Gastroesophageal sphincter (tissue), 4 donors: ENCODE data around the gene WFDC1. TPM values are rescaled to one million over a fixed set of nuclear protein-coding genes. Genes with fewer than 3 reads are reported as not detected.

ENCODE experiments used
- ATAC-seq: fragments of 150-250 bp; one replicate; pipeline ENCODE4 v1.9.1; 2016; ENCODE audit warnings: mild to moderate bottlenecking, moderate library complexity
- H3K27ac ChIP-seq, 4 donors: fragments of 200-600 bp; sonication (generic) in 3 of 4; 1 replicate in 3 of 4; 2 replicates in 1 of 4; pipeline ENCODE4 v1.5.1; 2016 to 2019
- H3K27me3 ChIP-seq: fragments of 200-600 bp; sonication (generic); one replicate; pipeline ENCODE4 v1.5.1; 2019
- H3K36me3 ChIP-seq, 2 donors: fragments of 200-600 bp; sonication (generic); one replicate each; pipeline ENCODE4 v1.5.1; 2019; ENCODE audit warnings: control low read depth in 1 of 2
- H3K4me1 ChIP-seq, 3 donors: fragments of 200-600 bp; sonication (generic); 1 replicate in 2 of 3; 2 replicates in 1 of 3; pipeline ENCODE4 v1.5.1; 2016 to 2019; ENCODE audit warnings: control low read depth in 2 of 3
- H3K4me3 ChIP-seq, 2 donors: fragments of 200-600 bp; sonication (generic); one replicate each; pipeline ENCODE4 v1.5.1; 2019; ENCODE audit warnings: mild to moderate bottlenecking in 1 of 2, moderate library complexity in 1 of 2
- H3K9me3 ChIP-seq, 3 donors: fragments of 200-600 bp; sonication (generic); one replicate each; pipeline ENCODE4 v1.5.1; 2017 to 2019; ENCODE audit warnings: control low read depth in 2 of 3
- EP300 ChIP-seq: sonication (generic); formaldehyde crosslinking; IDR thresholded peaks from one replicate; pipeline ENCODE4 v1.6.1; 2017; ENCODE audit warnings: antibody characterized with exemption, mild to moderate bottlenecking
- POLR2A ChIP-seq, 2 donors: fragments of 450-650 bp; IDR thresholded peaks; one replicate each; pipeline ENCODE4 v1.6.1; 2017; ENCODE audit warnings: antibody characterized with exemption in 2 of 2, mild to moderate bottlenecking in 2 of 2, moderate library complexity in 1 of 2
- POLR2AphosphoS5 ChIP-seq: sonication (generic); formaldehyde crosslinking; IDR thresholded peaks from one replicate; pipeline ENCODE4 v1.6.1; 2017; ENCODE audit warnings: antibody characterized with exemption
- WGBS, 2 donors: methylation state at CpG; one replicate each; pipeline ENCODE4 v1.1.5; 2018; ENCODE audit warnings: low coverage in 1 of 2; 5-methylcytosine and 5-hydroxymethylcytosine counted together
- total RNA-seq, 4 donors: library from RNA; depleted of rRNA; stranded (reverse); fragments of >200 nt; gene quantifications; one replicate each; pipeline ENCODE4 v1.1.0, GENCODE V29; 2016
- TF ChIP-seq, protein P1 (sequence below), 4 experiments: fragments of 200-600 bp in 2 of 4; fragments of 450-650 bp in 2 of 4; sonication (generic) in 1 of 4; IDR thresholded peaks; one replicate each; pipeline ENCODE4 v1.5.1; 2017 to 2019; ENCODE audit warnings: antibody characterized with exemption in 4 of 4, mild to moderate bottlenecking in 2 of 4, moderate library complexity in 2 of 4

The WFDC1 gene
- total RNA-seq, 4 donors from 2014 or later, result 25.0 to 53.1 (median 38.2) TPM

DNA sequence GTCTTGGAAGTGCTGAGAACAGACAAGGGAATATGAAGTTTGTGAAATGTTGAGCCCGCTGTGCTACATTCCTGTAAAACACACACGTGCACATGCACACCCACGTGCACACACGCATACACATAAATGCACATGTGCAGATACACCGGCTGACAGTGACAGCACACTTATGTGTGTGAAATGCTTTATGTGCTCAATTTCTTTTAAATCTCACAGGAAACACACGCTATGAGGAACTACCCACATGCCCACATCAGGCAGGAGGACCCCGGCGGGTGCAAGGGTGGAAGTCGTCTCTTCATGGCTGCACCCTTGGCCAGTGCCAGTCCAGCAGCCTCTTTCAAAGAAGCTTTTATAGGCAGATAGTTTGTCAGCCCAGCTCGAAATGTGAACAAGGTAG lies 561 bp upstream of the WFDC1 start:
- TF ChIP-seq POLR2AphosphoS5 (no peak), POLR2A (IDR thresholded peaks at IDR 0.05) (no peak), EP300 (no peak)
- TF ChIP-seq, protein P1, sequence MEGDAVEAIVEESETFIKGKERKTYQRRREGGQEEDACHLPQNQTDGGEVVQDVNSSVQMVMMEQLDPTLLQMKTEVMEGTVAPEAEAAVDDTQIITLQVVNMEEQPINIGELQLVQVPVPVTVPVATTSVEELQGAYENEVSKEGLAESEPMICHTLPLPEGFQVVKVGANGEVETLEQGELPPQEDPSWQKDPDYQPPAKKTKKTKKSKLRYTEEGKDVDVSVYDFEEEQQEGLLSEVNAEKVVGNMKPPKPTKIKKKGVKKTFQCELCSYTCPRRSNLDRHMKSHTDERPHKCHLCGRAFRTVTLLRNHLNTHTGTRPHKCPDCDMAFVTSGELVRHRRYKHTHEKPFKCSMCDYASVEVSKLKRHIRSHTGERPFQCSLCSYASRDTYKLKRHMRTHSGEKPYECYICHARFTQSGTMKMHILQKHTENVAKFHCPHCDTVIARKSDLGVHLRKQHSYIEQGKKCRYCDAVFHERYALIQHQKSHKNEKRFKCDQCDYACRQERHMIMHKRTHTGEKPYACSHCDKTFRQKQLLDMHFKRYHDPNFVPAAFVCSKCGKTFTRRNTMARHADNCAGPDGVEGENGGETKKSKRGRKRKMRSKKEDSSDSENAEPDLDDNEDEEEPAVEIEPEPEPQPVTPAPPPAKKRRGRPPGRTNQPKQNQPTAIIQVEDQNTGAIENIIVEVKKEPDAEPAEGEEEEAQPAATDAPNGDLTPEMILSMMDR (IDR thresholded peaks at IDR 0.05), result no peak
- Histone ChIP-seq H3K27ac (peak overlapping the region in 3 of 4 donors; percentile 75 to 86 (median 85)), H3K27me3 (peaks cover 25% of the 10 kb centered on the region), H3K9me3 (no peaks in the 10 kb centered on the region), H3K4me1 (peaks cover 0 to 69% (median 8%) of the 10 kb centered on the region in 3 donors), H3K36me3 (no peaks in the 10 kb centered on the region), H3K4me3 (peak overlapping the region in 1 of 2 donors; percentile 42)
- ATAC-seq, result no peak
- WGBS, 2 donors, result 64 to 88% methylated on average over 7 to 8 of the region's 10 CpGs

DNA sequence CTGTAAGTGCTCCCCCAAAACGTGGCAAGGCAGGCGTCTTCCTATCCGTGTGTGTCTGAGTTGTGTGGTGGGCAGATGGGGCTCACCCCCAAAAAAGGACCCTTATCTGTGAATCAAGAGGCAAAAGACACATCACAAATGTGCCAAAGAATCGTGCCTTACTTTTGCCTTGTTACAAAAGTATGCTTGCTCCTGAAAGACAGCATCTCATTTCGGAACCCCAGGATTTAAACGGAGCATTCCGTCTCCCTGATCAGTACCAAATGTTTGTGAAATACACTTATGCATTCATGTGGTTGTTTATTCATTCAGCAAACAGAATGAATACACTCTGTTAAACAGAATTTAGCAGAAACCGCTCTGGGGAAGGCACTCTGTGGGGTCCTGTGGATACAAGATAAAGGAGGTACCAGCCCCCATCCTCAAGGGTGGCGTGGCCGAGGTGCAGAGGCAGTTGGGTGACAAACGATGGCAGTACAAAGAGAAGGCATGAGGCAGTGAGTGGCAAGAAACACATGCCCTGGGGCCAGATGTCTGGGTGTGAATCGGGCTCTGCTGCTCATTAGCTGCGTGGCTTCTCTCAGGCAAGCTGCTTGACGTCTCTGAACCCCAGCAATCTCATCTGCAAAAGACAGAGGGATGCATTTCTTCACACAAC lies 654 bp downstream of the WFDC1 start:
- no peaks in the 10 kb centered on the region for H3K36me3 ChIP-seq
- no peak for ATAC-seq
- 30 to 52% methylated on average over 3 to 9 of the region's 14 CpGs for WGBS, 2 donors
- H3K27ac ChIP-seq, result peak overlapping the region; percentile 62 to 86 (median 80)
- no peaks in the 10 kb centered on the region for H3K9me3 ChIP-seq
- TF ChIP-seq POLR2AphosphoS5 (no peak), POLR2A (IDR thresholded peaks at IDR 0.05) (no peak)
- H3K4me3 ChIP-seq, result peak overlapping the region; percentile 23 to 42
- H3K27me3 ChIP-seq, result peaks cover 25% of the 10 kb centered on the region
- H3K4me1 ChIP-seq, result peaks cover 0 to 81% (median 8%) of the 10 kb centered on the region in 3 donors

DNA sequence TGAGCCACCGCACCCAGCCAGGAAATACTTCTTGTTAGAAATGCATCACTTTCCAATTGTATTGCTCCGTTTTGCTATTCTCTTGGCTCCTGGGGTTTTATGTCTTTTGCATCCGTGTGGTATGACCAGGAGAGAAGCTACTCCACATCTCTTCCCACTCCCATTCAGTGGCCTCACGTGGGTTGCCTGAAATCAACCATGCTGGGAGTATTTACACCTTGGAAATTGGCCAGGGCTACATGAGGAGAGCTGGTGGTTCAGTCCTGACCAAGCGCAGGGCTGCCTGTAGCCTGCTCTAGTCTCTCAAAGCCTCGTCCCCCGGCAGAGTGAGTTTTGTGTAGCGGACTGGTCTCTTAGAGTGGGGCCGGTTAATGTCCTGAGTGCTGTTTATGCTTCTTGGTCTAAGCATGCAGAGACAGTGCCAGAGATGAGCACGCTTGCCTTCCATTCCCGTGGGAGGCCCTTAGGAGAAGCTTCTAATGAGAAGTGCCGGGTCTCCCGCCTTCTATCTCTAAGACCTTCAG lies 3.8 kb downstream of the WFDC1 start:
- H3K4me3 ChIP-seq, result no peak overlapping the region
- H3K27me3 ChIP-seq, result peaks cover 21% of the 10 kb centered on the region
- peak; percentile 26 for TF ChIP-seq POLR2AphosphoS5
- TF ChIP-seq, protein P1 (IDR thresholded peaks at IDR 0.05), result no peak
- peak overlapping the region; percentile 10 to 86 (median 70) for H3K27ac ChIP-seq
- no peaks in the 10 kb centered on the region for H3K36me3 ChIP-seq
- peaks cover 0 to 93% (median 8%) of the 10 kb centered on the region in 3 donors for H3K4me1 ChIP-seq
- no peaks in the 10 kb centered on the region for H3K9me3 ChIP-seq
- 53 to 77% methylated on average over 4 to 7 of the region's 13 CpGs for WGBS, 2 donors
- ATAC-seq, result no peak

DNA sequence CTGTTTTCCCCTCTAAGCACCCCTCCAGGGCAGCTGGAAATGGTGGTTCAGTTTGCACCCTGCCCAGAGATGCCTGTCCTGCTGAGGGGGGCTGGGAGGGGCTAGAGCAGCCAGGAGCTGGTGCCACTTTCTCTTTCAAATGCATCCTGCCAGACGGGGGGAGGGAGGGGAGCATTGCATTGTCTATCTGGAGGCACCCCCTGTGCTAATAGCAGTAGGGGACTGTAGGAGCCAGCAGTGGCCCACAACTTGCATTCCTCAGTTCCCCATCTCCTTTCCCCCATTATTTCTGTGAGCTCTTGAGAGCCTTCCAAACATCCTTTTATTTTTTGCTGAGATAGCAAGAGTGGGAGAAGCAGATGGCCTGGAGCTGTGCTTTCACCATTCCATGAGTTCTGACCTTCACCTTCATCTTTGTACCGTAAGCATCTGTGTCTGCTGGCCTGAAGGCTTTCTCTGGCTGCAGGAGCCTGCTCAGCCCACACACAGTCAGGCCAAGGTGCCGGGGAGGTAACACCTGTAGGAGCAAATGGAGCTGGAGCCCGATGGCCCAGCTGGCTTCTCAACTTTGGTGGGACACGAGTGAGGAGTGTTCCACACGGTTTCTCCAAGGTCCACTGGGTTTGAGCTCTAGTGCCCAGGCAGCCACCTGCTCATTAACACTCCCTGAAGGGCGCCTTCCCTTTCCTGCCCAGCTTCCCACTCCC lies 5.2 kb downstream of the WFDC1 start:
- ATAC-seq, result no peak
- H3K36me3 ChIP-seq, result no peaks in the 10 kb centered on the region
- H3K4me3 ChIP-seq, result no peak overlapping the region
- TF ChIP-seq POLR2A (IDR thresholded peaks at IDR 0.05), result no peak
- TF ChIP-seq, protein P1 (IDR thresholded peaks at IDR 0.05), result no peak
- TF ChIP-seq POLR2AphosphoS5, result no peak
- TF ChIP-seq EP300, result no peak
- H3K27me3 ChIP-seq, result peaks cover 12% of the 10 kb centered on the region
- peak overlapping the region in 3 of 4 donors; percentile 6 to 86 (median 85) for H3K27ac ChIP-seq
- no peaks in the 10 kb centered on the region for H3K9me3 ChIP-seq
- WGBS, 2 donors, result 60% methylated on average over 4 of the region's 7 CpGs; no CpG with 5 or more reads in 1 of the 2 donors
- H3K4me1 ChIP-seq, result peaks cover 0 to 95% (median 2%) of the 10 kb centered on the region in 3 donors

DNA sequence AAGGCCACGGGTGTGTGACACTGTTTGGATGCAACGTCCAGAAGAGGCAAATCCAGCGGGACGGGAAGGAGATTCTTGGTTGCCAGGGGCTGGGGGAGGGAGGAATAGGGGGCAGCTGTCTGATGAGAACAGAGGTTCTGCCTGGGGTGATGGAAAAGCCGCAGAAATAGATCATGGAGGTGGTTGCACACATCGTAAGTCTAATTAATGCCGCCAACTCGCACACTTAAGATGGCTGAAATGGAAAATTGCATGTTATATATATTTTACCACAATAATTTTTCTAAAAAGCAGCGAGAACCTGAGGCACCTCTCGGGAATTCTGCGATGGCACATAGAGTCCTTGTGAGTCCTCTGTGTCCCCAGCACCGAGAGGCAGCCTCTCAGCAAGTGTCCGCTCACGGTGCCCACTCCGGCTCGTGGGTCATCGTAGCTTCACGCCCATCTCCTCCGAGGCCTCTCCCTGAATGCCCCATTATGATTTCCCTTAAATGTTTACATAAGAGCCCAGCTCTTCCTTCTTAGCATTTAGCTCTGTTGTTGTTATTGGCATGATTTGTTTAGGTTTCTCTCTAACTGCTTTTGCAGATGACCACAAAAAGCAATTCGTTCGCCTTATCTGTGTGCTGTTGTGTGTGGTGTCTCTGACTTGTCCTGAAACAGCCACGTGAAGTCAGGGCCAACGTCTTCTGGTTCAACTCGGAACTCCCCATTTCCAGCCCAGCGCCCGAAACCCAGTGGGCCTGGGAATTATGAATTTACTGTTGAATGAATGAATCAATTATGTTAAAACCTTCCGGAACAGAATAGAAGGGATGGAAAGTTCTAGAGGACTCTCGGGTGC lies 7.7 kb downstream of the WFDC1 start:
- Histone ChIP-seq H3K4me3 (peak overlapping the region in 1 of 2 donors; percentile 9), H3K4me1 (peaks cover 0 to 70% (median 0%) of the 10 kb centered on the region in 3 donors), H3K27ac (peak overlapping the region; percentile 77 to 87 (median 86)), H3K36me3 (no peaks in the 10 kb centered on the region), H3K27me3 (no peaks in the 10 kb centered on the region), H3K9me3 (no peaks in the 10 kb centered on the region)
- ATAC-seq, result no peak
- WGBS, 2 donors, result 47 to 66% methylated on average over 8 to 26 of the region's 28 CpGs
- TF ChIP-seq, protein P1 (IDR thresholded peaks at IDR 0.05), result no peak
- TF ChIP-seq POLR2AphosphoS5, result no peak
- no peak for TF ChIP-seq EP300
- TF ChIP-seq POLR2A (IDR thresholded peaks at IDR 0.05), result no peak
